PFSK-1 (cell line): ENCODE results near the gene FAM241A.

Experiments used
- FOXP2 ChIP-seq: optimal IDR thresholded peaks from 2 replicates; pipeline ENCODE3; 2011; ENCODE audit warnings: borderline replicate concordance, control low read depth, inconsistent platforms; ENCODE audit not compliant: insufficient read depth; ENCODE audit errors: extremely low read length, extremely low read depth
- POLR2AphosphoS5 ChIP-seq: IDR thresholded peaks from 2 replicates; pipeline ENCODE4 v1.6.1; 2012; ENCODE audit warnings: low read depth, mild to moderate bottlenecking, control low read depth, low read length, moderate library complexity
- SIN3A ChIP-seq: IDR thresholded peaks from 2 replicates; pipeline ENCODE4 v1.6.1; 2012; ENCODE audit warnings: mild to moderate bottlenecking, low read length, moderate library complexity, borderline replicate concordance; ENCODE audit not compliant: insufficient read depth
- TAF1 ChIP-seq: IDR thresholded peaks from 2 replicates; pipeline ENCODE4 v1.6.1; 2012; ENCODE audit warnings: low read length, control low read depth, borderline replicate concordance; ENCODE audit not compliant: insufficient read depth
- TF ChIP-seq, protein P1 (sequence below), 2 experiments: IDR thresholded peaks; 2 replicates each; pipeline versions ENCODE4 v1.6.1 to v1.8.0; 2011 to 2012; ENCODE audit warnings: low read depth in 2 of 2, low read length in 2 of 2, control low read depth in 1 of 2, inconsistent platforms in 1 of 2, mild to moderate bottlenecking in 1 of 2, moderate library complexity in 1 of 2; ENCODE audit not compliant: insufficient read depth in 1 of 2

The FAM241A gene

DNA sequence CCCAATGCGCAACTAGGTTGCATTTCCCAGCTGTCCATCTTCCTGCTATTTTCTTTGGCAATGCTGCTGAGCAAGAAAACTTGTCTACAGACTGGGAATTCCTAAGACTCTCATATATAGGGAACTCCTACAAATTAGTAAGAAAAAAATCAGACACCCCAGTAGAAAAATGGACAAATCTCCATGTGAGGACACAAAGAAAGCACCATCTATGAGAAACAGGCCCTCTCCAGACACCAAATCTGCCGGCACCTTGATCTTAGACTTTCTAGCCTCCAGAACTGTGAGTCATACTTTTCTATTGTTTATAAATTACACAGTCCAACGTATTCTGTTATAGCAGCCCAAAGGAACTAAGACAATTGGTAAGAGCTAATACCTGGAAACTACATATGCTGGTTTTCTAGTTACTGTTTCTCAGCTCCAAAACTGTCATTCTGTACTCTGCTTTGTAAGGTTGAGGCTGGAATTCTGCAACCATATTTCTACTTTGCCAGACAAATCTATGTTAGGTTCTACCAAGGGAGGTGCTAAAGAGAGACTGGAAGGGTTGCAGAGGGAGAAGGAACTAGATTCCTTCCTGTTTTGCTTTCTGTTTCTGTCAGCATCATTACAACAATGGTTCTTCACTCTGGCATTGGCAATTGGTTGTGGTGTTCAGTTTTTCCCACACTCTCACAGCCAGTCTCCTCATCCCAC is 35.7 kb upstream of the FAM241A start:
- TF ChIP-seq SIN3A (no peak), TAF1 (no peak), POLR2AphosphoS5 (no peak), FOXP2 (no peak)
- TF ChIP-seq, protein P1, sequence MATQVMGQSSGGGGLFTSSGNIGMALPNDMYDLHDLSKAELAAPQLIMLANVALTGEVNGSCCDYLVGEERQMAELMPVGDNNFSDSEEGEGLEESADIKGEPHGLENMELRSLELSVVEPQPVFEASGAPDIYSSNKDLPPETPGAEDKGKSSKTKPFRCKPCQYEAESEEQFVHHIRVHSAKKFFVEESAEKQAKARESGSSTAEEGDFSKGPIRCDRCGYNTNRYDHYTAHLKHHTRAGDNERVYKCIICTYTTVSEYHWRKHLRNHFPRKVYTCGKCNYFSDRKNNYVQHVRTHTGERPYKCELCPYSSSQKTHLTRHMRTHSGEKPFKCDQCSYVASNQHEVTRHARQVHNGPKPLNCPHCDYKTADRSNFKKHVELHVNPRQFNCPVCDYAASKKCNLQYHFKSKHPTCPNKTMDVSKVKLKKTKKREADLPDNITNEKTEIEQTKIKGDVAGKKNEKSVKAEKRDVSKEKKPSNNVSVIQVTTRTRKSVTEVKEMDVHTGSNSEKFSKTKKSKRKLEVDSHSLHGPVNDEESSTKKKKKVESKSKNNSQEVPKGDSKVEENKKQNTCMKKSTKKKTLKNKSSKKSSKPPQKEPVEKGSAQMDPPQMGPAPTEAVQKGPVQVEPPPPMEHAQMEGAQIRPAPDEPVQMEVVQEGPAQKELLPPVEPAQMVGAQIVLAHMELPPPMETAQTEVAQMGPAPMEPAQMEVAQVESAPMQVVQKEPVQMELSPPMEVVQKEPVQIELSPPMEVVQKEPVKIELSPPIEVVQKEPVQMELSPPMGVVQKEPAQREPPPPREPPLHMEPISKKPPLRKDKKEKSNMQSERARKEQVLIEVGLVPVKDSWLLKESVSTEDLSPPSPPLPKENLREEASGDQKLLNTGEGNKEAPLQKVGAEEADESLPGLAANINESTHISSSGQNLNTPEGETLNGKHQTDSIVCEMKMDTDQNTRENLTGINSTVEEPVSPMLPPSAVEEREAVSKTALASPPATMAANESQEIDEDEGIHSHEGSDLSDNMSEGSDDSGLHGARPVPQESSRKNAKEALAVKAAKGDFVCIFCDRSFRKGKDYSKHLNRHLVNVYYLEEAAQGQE (IDR thresholded peaks at IDR 0.05; ENCODE audit: insufficient read depth in 1 of 2, low read depth in 2 of 2, low read length in 2 of 2): no peak

DNA sequence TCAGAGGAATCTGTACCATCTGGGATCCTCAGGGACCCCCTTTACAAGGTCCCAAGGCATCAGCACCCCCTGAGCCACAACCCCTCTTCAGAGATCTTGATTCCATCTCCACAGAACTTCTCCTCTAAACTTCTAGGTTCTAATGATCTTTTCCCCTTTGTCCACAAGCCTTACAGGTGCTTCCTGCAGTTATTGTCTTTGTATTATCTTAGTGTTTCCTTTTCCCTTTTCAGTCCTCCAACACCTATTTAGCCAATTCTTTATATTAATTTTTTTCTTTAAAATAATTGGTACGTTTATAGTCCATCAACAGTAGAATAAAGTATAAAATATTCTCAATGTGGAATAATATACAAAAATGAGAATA is 35.2 kb upstream of the FAM241A start:
- no peak for TF ChIP-seq POLR2AphosphoS5
- TF ChIP-seq SIN3A: no peak
- no peak for TF ChIP-seq TAF1
- TF ChIP-seq, protein P1 (IDR thresholded peaks at IDR 0.05; ENCODE audit: insufficient read depth in 1 of 2, low read depth in 2 of 2, low read length in 2 of 2): no peak
- TF ChIP-seq FOXP2: no peak

DNA sequence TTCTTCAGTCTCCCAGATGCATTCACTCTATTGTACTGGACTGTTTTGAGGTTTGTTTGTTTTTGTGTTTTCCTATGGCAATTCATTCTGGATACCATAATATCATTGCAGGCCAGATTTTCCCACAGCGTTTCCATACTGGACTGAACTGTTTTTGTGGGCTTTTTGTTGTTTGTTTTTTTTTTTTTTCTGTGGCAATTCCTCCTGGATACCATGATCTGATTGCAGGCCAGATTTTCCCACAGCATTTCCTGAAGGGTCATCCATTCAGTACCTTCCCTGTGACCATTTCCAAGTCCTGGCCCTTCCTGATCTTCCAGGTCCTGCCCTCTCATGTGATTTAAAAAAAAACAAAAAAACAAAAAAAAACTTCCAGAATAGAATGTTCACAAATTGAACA is 33.9 kb upstream of the FAM241A start:
- no peak for TF ChIP-seq SIN3A
- TF ChIP-seq TAF1: no peak

DNA sequence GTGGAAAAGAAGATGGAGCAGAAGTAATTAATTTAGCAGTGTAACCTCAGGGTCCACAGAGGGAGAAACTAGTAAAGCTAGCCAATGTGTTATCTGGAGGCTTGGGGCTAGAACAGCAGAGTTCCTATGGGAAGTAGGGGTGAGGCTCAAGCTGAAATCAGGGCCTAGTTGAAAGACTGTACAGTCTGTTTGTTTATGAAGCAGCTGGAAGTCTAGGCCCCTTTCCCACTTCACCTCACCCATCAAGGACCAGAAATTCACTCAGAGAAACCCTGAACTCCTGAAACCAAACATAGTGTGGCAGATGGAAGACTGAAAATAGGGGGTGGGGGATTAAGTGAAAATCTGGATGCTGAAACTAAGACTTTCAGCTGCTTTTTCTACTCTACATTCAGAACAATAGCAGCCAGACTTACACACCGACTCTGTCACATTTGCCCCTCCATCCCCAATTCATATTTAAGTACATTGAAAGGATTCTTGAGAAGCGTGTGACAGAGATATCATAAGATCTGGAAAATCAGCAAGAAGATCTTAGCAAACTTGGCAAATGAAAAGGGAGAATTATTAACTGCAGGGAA is 32.6 kb upstream of the FAM241A start:
- TF ChIP-seq SIN3A (no peak), FOXP2 (no peak), POLR2AphosphoS5 (no peak), TAF1 (no peak)
- TF ChIP-seq, protein P1 (IDR thresholded peaks at IDR 0.05; ENCODE audit: insufficient read depth in 1 of 2, low read depth in 2 of 2, low read length in 2 of 2): no peak

DNA sequence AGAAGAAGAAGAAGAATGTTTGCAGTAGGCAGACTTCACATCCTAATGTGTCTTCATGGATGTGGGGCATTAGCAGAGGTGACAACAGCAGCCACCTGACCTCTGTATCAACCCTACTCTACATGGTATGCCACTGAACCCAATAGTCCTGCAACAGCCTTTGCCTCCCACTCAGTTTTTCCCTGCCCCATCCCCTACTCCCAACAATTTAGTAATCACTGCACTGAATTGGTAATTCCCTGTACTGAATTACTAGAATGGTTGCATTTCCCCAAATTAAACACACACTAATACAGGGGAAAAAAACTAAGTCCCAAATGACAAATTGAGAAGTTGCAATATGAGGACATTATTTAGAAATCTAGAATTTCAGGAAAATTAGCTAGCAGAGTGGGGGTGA is 31.4 kb upstream of the FAM241A start:
- TF ChIP-seq TAF1: no peak
- TF ChIP-seq SIN3A: no peak
- TF ChIP-seq FOXP2: no peak
- no peak for TF ChIP-seq POLR2AphosphoS5
- TF ChIP-seq, protein P1 (IDR thresholded peaks at IDR 0.05; ENCODE audit: insufficient read depth in 1 of 2, low read depth in 2 of 2, low read length in 2 of 2): no peak
